ENCODE results near the gene TXK.

Gene TXK

DNA sequence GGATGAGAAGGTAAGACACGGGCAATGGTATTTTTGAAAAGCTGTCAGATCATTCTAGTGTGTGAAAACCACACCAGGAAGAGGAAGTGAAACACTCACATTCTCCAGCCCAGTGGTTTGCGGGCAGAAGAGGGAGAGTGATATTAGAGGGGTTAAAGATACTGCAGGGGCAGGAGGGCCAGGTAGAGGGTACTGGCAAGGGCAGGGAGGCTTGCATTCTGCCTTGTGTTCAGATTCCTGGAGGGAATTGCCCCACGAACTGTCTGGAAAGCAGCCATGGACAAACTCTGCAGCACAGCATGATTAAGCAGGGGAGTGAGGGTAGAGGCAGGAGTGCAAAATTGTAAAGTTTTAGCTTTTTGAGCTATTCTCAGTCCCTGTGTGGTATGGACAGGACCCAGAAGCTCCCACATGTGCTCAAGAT is 86.6 kb downstream of the TXK start:
- peak; percentile 90 to 91 for ATAC-seq

DNA sequence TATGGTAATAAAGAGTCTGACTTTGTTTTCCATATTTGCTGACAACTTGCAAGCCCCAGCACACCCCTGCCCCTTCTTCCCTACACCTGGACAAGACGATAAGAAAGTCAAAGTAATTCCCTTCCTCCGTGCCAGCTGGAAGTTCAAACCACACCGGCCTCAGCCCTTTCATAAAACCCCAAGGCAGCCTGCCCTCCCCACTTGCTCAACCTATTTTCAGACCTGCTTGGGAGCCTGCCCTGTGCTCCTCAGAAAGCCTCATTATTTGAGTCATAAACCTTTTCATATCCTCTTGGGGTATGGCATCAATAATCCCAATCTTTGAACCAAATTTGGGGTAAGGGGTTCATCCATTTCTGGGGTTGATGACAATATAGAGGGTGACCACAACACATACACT is 88.0 kb downstream of the TXK start:
- no peak for ATAC-seq

DNA sequence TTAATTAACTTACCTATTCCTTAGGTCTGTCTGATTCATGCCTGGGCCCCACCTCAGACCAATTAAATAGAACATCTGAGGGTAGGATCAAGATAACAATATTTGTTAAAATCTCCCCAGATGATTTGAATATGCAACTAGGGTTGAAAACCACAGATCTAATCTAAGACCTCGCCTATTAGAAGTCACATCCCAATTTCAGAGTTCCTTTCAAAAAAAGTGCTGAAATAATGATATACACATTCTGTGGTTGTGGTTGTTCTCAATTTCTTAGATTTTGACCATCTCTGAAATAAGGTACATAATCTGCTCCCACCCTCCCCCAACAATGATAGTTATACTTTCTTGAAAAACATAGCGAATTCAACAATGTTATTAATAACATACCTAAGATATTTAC is 89.8 kb downstream of the TXK start:
- no peak for ATAC-seq

DNA sequence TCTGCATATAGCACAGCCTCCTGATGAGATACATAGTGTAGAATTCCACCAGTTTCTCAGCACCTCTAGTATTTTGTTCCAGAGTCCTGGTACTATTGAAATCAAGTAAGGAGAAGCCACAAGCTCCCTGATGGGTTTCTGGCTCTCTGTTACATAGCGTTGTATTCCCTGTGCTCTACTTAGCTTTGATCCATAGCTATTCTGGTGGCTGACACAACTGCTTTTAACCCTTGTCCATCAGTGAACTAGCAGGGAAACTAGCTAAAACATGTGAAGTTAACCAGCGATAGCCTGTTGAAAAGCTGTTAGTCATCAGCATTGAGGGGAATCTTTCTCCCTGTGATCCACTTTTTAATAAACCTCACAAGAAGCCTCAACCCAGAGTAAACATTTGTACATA is 90.5 kb downstream of the TXK start:
- no peak for ATAC-seq

DNA sequence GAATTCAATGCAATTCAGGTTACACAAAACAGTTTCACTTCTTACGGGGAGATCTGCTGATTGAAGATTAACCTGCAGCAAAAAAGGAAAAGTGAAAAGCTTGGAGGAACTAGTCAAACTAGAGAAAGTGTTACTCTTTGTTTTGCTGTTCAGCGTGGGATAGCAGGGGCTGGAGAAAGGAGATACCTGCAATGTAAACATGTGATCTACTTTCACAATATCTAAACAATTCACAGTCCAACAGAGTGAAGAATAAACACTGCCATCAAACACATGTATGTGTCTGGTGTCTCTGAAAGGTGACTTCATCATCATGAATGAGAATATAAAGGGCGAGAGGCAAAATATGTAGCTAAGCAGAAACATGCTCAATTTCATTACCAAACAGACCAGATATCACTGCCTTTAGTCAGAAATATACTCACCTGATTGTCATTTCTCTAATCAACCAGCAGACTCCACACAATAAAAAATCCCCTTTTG is 91.0 kb downstream of the TXK start:
- ATAC-seq, result no peak

- peak; percentile 43 to 60 for ATAC-seq
Measured at GRCh38 chr4:48041535-48042137, 92.4 kb downstream of the TXK start.

DNA sequence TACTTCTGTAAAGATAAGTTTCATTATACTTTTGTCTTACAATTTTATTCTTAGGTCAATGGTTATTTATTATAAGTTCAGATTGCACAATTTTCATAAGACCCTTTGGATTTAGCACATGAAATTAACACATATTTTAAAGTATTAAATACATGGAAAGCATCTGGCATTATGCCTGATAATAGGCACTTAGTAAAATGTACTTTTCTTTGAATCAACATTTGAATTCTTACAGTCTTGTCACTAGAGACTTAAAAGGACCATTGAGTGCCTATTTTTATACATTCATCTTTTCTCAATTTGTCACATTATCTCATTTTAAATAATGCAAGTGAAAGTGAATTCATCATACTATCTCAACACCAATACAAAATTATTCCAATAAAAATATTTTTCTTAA is 94.5 kb downstream of the TXK start:
- no peak for ATAC-seq

- no peak for ATAC-seq
Measured at GRCh38 chr4:48038666-48039065, 95.4 kb downstream of the TXK start.

DNA sequence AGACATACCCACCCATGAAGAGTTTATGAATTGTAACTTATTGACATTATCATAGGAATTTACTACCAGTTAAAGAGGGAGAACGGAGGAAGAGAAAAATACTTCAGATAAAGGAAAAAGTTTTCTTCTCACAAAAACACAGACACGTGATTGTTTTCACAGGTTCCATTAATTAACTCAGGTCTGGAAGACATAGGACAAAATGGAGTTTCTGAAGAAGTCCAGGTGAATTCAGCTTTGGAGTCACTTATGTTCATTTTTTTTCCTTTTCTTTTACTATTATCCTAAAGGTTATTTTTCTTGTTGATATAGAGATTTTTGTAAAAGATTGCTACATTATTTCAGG is 97.0 kb downstream of the TXK start:
- ATAC-seq, result no peak

DNA sequence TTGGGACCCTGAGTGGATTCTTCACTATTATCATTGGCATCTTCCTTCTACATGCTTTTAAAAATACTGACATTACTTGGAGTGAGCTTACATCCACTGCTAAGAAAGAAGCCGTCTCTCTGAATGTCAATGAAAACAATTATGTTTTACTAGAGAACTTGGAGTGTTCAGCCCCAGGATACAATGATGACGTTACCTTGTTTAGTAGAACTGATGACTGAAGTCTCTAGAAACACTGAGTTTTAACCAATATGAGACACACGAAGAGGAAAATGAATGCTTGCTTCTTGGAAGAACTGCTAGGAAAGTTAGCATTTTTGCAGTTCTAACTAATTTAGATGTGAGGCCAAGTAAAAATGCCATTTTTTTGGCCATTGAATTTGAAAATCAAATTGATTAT is 98.1 kb downstream of the TXK start:
- ATAC-seq, result peak; percentile 41 to 51

- ATAC-seq, result peak in 1 of 2 donors; percentile 12
Measured at GRCh38 chr4:48033825-48034413, 100.1 kb downstream of the TXK start.

GRCh38 chr4:48033412-48033811 is 100.6 kb downstream of the TXK start:
- no peak for ATAC-seq

DNA sequence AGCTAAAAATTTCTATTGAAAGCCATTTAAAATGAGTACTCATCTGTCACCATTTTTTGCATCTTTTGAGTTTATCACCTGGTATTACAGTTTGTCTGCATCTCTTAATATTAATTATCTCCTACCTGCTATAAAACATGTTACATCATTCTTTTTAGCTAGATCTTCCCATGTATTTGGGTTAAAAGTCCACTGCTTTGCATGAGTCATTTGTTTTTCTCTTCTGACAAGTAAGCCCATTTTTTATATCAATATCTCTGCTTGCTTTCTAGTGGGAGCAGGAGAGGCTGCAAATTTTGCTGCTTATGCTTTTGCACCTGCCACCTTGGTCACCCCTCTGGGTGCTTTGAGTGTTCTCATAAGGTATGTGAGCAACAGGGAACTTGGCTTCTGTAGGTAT is 101.3 kb downstream of the TXK start:
- ATAC-seq, result no peak

DNA sequence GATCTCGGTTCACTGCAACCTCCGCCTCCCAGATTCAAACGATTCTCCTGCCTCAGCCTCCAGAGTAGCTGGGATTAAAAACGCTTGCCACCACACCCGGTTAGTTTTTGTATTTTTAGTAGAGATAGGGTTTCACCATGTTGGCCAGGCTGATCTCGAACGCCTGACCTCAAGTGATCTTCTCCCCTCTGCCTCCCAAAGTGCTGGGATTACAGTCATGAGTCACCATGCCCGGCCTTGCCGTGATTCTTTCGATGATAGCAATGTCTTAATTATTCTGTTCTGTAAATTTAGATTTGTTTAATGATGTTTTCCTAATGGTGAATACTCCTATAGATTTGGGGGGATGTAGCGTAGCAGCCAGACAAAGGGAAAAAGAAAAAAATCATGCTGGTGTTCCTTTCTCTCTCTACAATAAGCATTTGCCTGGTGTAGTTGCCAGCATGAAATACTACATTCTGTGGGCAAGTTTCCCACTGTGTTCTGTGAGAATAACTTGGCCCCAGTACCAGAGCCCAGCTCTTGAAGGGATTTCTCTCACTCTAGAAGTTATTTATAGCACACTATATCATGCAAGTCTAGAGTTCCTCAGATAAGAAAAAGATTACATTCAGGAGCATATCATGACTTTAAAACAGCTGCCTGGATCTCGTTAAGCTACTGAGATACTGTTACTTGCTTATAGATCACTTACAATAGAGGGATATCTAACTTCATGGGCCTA is 102.1 kb downstream of the TXK start:
- ATAC-seq, result no peak

DNA sequence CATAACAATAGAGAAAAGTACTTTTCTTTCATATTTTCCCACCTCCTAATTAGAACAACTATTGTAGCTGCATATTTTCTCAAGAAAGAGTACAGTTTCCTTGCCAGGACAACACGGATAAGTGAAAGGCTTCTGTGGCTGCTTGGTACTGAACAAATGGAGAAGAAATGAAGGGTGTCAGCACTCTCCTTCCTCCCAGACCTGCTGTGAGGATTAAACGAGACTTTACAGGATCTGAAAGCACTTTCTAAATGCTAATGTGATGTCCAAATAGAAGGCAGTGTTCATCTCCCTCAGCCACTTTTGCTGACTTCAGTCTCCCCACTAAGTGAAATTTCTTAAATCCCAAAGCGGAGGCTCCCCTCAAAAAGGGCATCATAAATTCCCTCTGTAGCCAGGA is 103.6 kb downstream of the TXK start:
- no peak for ATAC-seq

GRCh38 chr4:48028696-48029095 is 105.4 kb downstream of the TXK start:
- peak; percentile 41 to 60 for ATAC-seq

DNA sequence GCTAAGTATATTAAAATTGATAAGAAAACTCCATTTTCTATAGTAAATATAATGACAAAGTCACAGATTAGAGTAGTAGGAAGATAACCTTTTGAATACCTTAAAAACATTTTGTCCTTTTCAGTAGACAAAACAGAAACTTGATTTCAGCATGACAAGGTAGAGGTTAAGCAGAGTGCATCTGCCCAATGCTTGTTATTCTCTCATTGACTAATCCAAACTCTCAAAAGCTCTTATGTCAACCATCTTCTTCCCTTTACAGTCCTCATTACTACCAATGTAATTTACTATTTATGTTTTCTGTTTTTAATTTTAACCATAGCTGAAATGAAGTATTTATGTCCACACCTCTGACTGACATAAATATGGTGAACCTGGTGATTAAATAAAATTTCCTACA is 106.4 kb downstream of the TXK start:
- peak; percentile 69 to 71 for ATAC-seq

- no peak for ATAC-seq
Measured at GRCh38 chr4:48025005-48025404, 109.0 kb downstream of the TXK start.

- no peak for ATAC-seq
Measured at GRCh38 chr4:48024522-48024921, 109.5 kb downstream of the TXK start.

DNA sequence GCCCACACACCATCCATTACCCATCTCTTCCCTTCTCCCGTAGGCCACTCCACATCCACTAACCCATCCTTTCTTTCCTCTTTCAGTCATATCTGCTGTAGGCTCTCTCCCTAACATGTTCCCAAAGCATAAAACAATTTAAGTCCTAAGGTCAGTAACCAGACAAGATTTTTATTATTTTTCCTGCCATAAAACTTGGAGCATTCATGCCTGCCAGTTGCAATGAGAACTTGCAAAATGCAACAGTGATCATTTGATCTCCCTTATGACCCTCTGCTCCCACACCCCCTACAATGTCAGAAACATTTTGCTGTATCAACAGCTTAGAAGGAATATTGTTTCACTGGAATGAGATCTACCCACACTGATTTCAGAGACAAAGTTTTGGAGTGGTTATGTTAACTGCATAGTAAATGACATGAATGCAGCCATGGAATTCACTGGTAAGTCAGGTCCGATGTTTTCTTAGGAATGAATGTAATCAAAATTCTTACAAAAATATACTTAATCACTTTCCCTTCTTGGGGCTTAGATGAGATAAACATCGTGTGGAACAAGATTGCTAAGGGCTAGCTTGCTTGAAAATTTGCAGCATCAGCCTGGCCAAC is 111.8 kb downstream of the TXK start:
- ATAC-seq, result no peak

DNA sequence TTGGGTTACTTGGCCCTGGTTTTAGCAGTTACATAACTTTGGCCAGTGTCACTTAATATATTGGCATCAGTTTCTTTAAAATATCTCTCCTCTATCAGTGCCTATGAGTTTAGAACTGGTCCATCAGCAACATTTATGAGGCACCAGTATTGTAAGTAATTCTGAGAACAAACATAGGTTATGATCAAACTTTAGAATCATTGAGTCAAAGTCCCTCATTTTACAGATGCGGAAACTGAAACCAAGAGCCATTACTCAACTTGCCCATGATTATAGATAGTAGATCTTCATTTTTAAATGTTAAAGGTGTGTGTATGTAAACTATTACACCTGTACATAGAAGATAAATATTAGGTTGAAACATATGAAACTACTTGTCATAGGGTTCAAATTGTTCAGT is 113.0 kb downstream of the TXK start:
- ATAC-seq, result peak; percentile 60 to 70

- no peak for ATAC-seq
Measured at GRCh38 chr4:48018112-48018511, 115.9 kb downstream of the TXK start.

DNA sequence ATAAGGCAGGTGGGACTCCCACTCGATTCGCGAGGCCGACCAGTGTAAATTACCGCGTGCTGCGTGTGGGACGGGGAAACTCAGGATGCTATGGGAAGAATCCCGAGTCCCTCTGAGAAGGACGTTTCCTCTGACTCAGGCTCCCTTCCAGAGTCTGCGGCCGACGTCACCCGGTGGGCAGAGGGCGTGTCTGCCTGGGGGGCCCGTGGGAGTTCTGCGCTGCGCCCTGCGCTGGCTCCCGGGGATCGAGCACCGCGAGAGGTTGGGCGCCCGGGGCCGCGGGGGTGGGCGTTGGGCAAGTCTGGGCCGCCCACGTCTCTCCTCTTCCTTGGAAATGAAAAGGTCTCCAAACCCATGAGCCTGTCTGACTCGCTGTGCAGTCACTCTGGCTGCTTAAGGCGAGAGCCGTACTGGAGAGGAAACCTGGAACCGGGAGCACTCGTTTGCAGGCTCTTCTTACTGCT is 116.9 kb downstream of the TXK start:
- ATAC-seq, result peak in 1 of 2 donors; percentile 17
